Sigmoid colon (tissue), 7 donors: ENCODE measurements around the gene ZBTB7C. TPM values are rescaled to one million over a fixed set of nuclear protein-coding genes. Genes with fewer than 3 reads are reported as not detected.

ENCODE experiments used
- DNase-seq: peaks from one replicate; pipeline ENCODE4 v3.0.0-alpha.2; 2019
- H3K27ac ChIP-seq, 4 donors: fragments of 200-600 bp; sonication (generic); one replicate each; pipeline ENCODE4 v1.5.1; 2016 to 2019; ENCODE audit warnings: mild to moderate bottlenecking in 1 of 4
- H3K27me3 ChIP-seq, 3 donors: fragments of 200-600 bp; sonication (generic); one replicate each; pipeline ENCODE4 v1.5.1; 2019; ENCODE audit warnings: mild to moderate bottlenecking in 1 of 3
- H3K36me3 ChIP-seq, 4 donors: fragments of 200-600 bp; sonication (generic); one replicate each; pipeline ENCODE4 v1.5.1; 2016 to 2019
- H3K4me1 ChIP-seq, 4 donors: fragments of 200-600 bp; sonication (generic); one replicate each; pipeline ENCODE4 v1.5.1; 2017 to 2019
- H3K4me3 ChIP-seq, 4 donors: fragments of 200-600 bp; sonication (generic); one replicate each; pipeline ENCODE4 v1.5.1; 2017 to 2019; ENCODE audit warnings: mild to moderate bottlenecking in 2 of 4, moderate library complexity in 1 of 4
- H3K9me3 ChIP-seq, 4 donors: fragments of 200-600 bp in 3 of 4; sonication (generic) in 3 of 4; one replicate each; pipeline versions ENCODE4 v1.5.1 to v1.6.1; 2013 to 2019
- EP300 ChIP-seq, 4 donors: sonication (generic); formaldehyde crosslinking; IDR thresholded peaks; one replicate each; pipeline ENCODE4 v1.6.1; 2017; ENCODE audit warnings: antibody characterized with exemption in 4 of 4
- POLR2A ChIP-seq, 2 donors: fragments of 450-650 bp; IDR thresholded peaks; one replicate each; pipeline ENCODE4 v1.6.1; 2016; ENCODE audit warnings: antibody characterized with exemption in 2 of 2, mild to moderate bottlenecking in 2 of 2, moderate library complexity in 2 of 2
- POLR2AphosphoS5 ChIP-seq, 4 donors: sonication (generic); formaldehyde crosslinking; IDR thresholded peaks; one replicate each; pipeline ENCODE4 v1.6.1; 2017; ENCODE audit warnings: antibody characterized with exemption in 4 of 4
- WGBS, 2 donors: extraction: QIAGEN DNeasy Blood & Tissue Kit; methylation state at CpG; one replicate each; pipeline ENCODE4 v1.1.7; 2013; 5-methylcytosine and 5-hydroxymethylcytosine counted together
- intact Hi-C: fragments of 100-400 bp; cut with DNase I; formaldehyde crosslinking; loops from one replicate; pipeline ENCODE4 v1.15.1; 2023
- polyA plus RNA-seq, 3 donors: library from polyadenylated mRNA; stranded (reverse); fragments of 200-250 nt; gene quantifications; one replicate each; pipeline ENCODE4 v1.2.3, GENCODE V29; 2013
- total RNA-seq, 4 donors: library from RNA; depleted of rRNA; stranded (reverse); fragments of >200 nt; gene quantifications; one replicate each; pipeline ENCODE4 v1.1.0, GENCODE V29; 2016
- TF ChIP-seq, protein P1 (sequence below), 4 experiments: fragments of 450-650 bp in 3 of 4; fragments of 200-600 bp in 1 of 4; IDR thresholded peaks; one replicate each; pipeline ENCODE4 v1.5.1; 2016 to 2019; ENCODE audit warnings: antibody characterized with exemption in 4 of 4, mild to moderate bottlenecking in 3 of 4, moderate library complexity in 2 of 4
- donor health status: healthy with polysubstance abuse.
- donor health status: Bipolar disorder and iron deficiency.
- donor health status: healthy.

The ZBTB7C gene
- total and polyA plus RNA-seq, 7 donors: 0.41 to 18.6 (median 1.7) TPM

GRCh38 chr18:48375150-48375800, 33.9 kb downstream of the ZBTB7C start:
- intact Hi-C loops: no loop called here
- H3K4me3 ChIP-seq: no peak overlapping the region
- H3K36me3 ChIP-seq: no peaks in the 10 kb centered on the region
- no peak for DNase-seq
- TF ChIP-seq POLR2A (IDR thresholded peaks at IDR 0.05) (no peak), POLR2AphosphoS5 (IDR thresholded peaks at IDR 0.05) (no peak)
- TF ChIP-seq, protein P1, sequence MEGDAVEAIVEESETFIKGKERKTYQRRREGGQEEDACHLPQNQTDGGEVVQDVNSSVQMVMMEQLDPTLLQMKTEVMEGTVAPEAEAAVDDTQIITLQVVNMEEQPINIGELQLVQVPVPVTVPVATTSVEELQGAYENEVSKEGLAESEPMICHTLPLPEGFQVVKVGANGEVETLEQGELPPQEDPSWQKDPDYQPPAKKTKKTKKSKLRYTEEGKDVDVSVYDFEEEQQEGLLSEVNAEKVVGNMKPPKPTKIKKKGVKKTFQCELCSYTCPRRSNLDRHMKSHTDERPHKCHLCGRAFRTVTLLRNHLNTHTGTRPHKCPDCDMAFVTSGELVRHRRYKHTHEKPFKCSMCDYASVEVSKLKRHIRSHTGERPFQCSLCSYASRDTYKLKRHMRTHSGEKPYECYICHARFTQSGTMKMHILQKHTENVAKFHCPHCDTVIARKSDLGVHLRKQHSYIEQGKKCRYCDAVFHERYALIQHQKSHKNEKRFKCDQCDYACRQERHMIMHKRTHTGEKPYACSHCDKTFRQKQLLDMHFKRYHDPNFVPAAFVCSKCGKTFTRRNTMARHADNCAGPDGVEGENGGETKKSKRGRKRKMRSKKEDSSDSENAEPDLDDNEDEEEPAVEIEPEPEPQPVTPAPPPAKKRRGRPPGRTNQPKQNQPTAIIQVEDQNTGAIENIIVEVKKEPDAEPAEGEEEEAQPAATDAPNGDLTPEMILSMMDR (IDR thresholded peaks at IDR 0.05): no peak
- peaks cover 0 to 11% (median 9%) of the 10 kb centered on the region in 4 donors for H3K4me1 ChIP-seq
- 73 to 74% methylated on average over 7 of the region's 7 CpGs for WGBS, 2 donors
- no peaks in the 10 kb centered on the region for H3K9me3 ChIP-seq
- no peaks in the 10 kb centered on the region for H3K27me3 ChIP-seq
- peak overlapping the region in 1 of 4 donors; percentile 46 for H3K27ac ChIP-seq

DNA sequence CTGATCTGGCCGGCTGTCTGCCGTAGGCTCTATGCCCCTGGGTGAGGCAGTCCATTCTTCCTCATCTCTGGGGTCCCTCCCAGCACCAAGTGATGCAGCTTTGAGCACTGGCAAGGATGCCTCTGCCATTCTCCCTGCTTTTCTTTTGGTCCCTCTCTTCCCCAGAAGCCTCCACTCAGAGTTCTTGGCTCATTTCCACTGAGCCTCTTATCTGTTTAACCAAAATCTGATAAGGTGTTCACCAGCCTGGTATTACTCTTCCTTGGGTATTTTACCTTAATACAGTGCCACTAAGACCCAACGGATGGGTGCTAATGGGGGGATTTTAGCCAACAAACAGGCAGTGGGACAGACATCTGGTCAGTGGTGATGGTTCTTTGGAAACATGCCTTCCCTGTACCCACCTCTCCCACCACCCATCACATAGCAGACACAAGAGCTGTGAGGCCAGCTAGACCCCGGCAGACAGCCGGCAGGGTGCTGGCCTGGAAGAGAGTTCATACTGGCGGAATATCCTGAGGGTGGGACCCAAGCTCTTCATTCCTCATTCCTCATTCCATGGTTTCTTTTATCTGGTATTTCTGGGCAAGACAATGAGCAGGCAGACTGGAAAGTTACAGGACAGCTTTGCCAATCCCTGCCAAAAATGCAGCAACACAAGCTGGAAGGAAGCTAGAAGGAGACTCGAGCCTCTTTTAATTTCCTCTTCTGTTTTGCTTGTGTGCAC, 34.6 kb downstream of the ZBTB7C start:
- TF ChIP-seq POLR2A (IDR thresholded peaks at IDR 0.05) (no peak), EP300 (IDR thresholded peaks at IDR 0.05) (no peak), POLR2AphosphoS5 (IDR thresholded peaks at IDR 0.05) (no peak)
- TF ChIP-seq, protein P1 (IDR thresholded peaks at IDR 0.05): no peak
- intact Hi-C loops: no loop called here
- Histone ChIP-seq H3K27me3 (no peaks in the 10 kb centered on the region), H3K9me3 (no peaks in the 10 kb centered on the region), H3K27ac (peak overlapping the region in 1 of 4 donors; percentile 46), H3K36me3 (no peaks in the 10 kb centered on the region), H3K4me3 (no peak overlapping the region), H3K4me1 (peaks cover 0 to 11% (median 9%) of the 10 kb centered on the region in 4 donors)
- 75 to 76% methylated on average over 7 of the region's 7 CpGs for WGBS, 2 donors
- DNase-seq: no peak

DNA sequence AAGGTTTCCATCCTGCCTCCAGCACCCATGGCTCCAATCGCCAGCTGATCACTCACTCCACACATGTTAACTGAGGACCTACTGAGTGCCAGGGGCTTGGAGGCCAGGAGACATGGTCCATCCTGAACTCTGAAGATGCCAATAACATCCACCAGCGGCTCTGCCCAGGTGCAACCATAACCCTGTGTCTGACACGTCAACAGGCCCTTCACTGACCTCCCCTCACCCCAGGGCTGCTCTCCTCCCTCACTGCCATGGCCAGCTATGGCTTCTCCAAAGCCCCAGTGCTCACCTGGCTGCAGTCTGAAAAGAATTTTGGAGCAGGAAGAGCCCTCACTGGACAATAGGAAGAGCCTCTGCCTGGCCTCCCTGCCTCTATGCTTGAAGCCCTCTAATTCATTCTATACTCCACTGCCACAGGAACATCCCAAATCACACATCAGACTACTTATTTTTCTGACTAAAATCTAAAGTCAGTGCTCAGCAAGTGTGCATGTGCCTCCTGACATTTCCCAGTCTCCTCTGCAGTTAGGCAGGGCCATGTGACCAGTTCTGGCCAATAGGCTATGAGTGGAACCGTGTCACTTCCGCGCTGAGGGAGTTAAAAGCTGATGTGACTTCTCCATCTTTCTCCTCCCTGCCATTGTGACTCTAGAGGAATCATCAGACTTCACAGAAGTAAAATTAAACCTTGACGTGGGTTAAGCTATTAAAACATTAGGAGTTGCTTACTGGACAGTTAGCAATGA, 37.2 kb downstream of the ZBTB7C start:
- intact Hi-C loops: no loop called here

DNA sequence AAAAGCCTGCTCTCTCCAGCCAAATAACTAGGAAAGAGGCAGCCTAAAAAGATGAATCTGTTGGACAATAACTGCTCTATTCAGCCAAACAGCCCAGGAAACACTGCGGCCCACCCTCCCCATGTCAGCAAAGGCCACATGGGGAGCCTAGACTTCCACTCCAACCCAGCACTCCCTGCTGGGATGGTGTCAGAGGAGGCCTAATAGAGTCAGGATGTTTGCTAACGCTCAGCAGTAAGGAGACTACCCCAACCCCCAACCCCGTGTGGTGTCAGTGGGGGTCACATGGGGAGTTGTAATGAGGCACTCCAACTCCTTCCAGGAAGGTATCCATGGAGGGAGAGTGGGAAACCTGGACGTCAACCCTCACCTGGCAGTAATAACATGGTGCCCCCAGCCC, 41.6 kb downstream of the ZBTB7C start:
- intact Hi-C loops: no loop called here
- Histone ChIP-seq H3K36me3 (no peaks in the 10 kb centered on the region), H3K4me3 (no peak overlapping the region), H3K27ac (no peak overlapping the region), H3K9me3 (peaks cover 0 to 4% (median 0%) of the 10 kb centered on the region in 4 donors), H3K4me1 (no peaks in the 10 kb centered on the region), H3K27me3 (no peaks in the 10 kb centered on the region)
- no peak for DNase-seq
- TF ChIP-seq EP300 (IDR thresholded peaks at IDR 0.05): no peak
- TF ChIP-seq POLR2A (IDR thresholded peaks at IDR 0.05): no peak
- TF ChIP-seq, protein P1 (IDR thresholded peaks at IDR 0.05): no peak
- no peak for TF ChIP-seq POLR2AphosphoS5 (IDR thresholded peaks at IDR 0.05)
- 66 to 82% methylated on average over 4 of the region's 4 CpGs for WGBS, 2 donors

More for the DNA sequence above, 37.2 kb downstream of the ZBTB7C start:
- H3K9me3 ChIP-seq: no peaks in the 10 kb centered on the region
- WGBS, 2 donors: 92 to 95% methylated on average over 7 of the region's 7 CpGs
- H3K4me3 ChIP-seq: no peak overlapping the region
- peaks cover 0 to 11% (median 9%) of the 10 kb centered on the region in 4 donors for H3K4me1 ChIP-seq
- H3K36me3 ChIP-seq: no peaks in the 10 kb centered on the region
- H3K27ac ChIP-seq: no peak overlapping the region
- DNase-seq: no peak
- TF ChIP-seq, protein P1 (IDR thresholded peaks at IDR 0.05): no peak
- TF ChIP-seq POLR2A (IDR thresholded peaks at IDR 0.05) (no peak), EP300 (IDR thresholded peaks at IDR 0.05) (no peak), POLR2AphosphoS5 (IDR thresholded peaks at IDR 0.05) (no peak)
- H3K27me3 ChIP-seq: no peaks in the 10 kb centered on the region
